ENCODE measurements around the gene RTP5.

Gene RTP5

GRCh38 chr2:241844066-241844728 is 25.3 kb upstream of the RTP5 start:
- peak; percentile 94 for DNase-seq

DNA sequence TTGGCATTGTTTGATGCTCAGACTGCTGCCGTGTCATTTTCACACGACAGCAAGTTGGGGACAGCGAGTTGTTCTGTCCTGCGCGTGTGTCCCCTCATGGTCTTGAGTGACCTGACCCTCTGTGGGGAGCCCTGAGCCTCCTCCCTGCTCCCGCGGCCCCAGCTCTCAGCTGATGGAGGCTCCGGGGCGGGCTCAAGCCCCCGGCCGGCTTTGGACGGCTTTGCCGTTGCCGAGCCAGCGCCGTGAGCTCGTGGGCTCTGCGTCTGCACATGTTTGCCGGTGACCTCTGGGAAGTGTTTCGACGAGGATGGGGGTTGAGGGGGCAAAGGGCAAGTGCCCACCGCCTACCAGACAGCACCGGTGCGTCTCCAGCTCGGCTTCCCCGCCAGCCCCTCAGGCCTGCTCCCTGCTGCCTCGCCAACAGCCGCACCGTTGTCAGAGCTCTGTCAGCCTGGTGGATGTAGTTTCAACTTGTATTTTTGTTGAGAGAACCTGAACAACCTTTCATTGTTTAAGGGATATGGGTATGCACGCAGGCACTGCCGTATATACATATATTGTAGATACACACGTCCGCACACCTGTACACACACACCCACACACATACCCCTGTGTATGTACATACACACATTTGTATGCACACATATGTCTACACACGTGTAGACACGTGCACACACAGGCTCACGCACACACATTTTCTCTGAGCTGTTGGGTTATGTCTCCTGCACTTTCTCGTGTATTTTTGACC is 24.5 kb upstream of the RTP5 start:
- DNase-seq = no peak

DNA sequence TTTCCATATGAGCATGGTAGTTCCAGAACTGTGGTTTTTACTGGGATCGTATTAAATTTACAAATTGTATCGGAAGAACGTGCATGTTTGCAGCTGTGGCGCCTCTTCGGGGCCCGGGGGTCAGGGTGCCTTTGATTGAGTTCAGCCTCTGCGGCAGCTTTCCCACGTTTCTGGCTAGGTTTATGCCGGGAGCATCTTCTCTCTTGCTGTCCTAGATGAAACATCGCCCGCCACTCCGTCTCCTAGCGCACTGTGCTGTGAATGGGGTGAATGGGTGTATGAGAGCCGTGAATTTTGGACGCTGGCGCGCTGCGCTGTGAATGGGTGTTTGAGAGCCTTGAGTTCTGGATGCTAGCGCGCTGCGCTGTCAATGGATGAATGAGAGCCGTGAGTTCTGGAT is 23.1 kb upstream of the RTP5 start:
- no peak for DNase-seq

DNA sequence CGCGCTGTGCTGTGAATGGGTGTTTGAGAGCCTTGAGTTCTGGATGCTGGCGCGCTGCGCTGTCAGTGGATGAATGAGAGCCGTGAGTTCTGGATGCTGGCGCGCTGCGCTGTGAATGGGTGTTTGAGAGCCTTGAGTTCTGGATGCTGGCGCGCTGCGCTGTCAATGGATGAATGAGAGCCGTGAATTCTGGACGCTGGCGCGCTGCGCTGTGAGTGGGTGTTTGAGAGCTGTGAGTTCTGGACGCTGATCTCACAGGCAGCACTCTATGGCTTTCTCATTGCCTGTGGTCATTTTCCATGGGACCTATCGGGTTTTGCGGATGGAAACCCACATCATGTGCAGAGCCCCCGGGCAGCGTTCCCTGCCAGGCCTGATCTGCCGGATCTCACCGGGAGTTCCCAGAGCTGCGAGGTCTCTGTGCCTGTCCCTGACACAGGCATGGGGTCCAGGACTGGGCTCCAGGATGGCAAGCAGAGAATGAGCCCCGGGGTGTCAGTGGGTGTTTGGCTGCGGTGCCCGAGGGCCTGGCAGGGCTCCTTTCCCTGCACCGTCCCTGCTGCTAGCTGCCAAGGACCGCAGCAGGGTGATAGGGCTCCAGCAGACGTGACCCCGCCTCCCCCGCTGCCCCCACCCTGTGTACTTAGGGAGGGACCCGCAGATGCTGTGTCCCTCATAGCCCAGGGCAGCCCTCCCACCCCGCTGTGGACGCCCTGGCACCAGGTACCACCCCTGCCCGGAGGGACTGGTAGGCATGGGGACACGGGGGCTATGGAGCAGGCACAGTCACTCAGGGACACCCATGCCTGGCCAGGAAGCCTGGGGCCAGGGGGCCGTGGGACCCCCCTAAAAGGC is 20.5 kb upstream of the RTP5 start:
- no peak for DNase-seq

- DNase-seq = no peak
Observed at GRCh38 chr2:241849616-241850543, 19.6 kb upstream of the RTP5 start.

DNA sequence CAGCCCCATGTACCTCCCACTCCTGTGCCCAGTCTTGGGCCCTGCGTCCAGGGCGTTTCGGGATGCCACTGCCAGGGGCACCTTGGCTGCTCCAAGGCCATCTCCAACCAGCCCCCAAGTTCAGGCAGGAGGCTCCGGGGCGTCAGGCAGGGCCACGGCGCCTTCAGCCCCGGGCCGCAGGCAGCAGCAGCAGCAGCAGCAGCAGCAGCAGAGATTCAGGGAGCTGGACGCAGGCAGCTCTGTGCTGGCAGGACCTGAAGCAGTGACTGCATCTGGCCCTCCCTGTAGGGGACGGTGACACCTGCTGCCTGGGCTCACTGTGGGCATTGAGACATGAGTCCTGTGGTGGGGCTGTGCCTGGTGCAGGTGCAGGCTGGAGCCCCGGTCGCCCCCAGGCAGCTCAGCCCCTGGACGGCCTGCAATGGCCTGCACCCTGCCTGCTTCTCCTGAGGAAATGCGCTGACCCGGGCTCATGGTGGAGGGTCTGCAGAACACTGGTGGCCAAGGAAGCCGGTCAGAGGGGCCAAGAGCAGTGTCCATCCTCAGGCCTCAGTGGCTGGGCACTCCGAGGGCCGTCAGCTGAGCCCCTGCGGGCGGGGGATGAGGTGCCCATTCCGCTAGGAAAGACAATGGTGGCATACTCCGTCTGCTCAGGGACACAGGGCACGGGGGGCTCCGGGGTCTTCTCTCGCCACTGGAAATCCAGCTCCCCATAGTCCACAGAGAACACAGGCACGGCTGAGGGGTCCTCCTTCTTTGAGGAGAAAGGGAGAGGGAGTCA is 18.8 kb upstream of the RTP5 start:
- no peak for DNase-seq

GRCh38 chr2:241851325-241852115 is 18.0 kb upstream of the RTP5 start:
- DNase-seq = no peak

DNA sequence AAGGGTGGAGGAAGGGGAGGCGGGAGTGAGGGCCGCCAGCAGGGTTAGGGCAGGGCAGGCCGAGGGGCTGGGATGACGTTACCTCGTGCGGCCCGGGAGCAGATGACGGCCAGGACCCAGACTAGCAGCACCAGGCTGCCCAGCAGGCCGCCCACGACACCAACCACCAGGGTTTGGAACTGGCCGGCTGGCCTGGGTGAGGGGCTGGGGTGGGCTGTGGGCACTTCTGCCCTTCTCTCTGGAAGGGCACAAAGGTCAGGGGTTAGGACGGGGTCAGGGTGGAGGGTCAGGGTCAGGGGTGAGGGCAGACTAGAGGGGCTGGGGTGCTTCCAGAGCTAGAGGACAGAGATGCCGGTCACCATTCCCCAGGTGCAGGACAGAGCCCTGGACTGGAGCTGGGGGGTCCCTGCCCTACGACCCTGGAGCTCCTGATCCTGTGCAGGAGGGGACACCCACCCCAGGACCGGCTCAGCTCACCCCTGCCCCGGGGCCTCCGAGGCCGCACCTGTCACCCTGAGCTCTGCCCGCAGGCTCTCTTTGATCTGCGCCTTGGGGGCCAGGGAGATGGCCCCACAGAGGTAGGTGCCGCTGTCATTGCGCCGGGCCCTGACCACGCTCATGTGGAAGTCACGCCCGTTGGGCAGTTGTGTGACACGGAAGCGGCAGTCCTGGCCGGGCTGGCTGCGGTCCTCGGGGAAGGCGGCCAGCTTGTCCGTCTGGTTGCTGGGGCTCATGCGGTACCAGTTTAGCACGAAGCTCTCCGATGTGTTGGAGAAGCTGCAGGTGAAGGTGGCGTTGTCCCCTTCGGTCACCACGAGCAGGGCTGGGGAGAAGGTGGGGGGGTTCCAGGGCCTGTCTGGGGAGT is 17.2 kb upstream of the RTP5 start:
- DNase-seq = no peak

- DNase-seq = no peak
Observed at GRCh38 chr2:241852981-241853631, 16.4 kb upstream of the RTP5 start.

DNA sequence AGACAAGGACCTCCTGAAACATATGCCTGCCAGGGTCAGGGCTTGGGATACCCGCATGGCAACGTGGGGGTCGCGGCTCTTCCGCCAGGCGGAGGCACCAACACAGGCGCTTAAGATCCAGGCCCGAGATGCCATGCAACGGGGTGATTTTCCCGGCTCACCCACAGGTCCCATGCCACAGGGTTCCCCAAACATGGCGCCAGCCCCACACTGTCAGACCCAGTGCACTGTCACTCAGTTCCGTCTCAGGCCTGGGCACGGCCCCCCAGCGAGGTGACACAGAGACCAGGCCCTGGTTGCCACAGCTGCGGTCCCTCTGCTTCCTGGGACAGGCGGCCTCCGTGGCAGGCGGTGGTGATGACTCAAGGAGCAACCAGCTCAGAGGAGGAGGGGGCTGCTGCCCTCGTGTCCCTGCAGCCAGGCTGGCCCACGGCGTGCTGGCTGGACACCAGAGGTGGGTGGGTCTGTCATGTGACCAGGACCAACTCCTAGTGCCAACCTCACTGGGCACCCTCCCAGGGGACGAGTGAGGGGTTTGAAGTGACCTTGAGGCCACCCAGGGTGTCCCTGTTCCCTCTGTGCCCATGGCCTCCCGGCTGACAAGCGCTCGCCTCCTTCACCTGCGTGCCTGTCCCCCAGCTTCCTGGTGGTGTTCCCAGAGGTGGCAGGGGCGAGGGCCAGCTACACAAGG is 15.7 kb upstream of the RTP5 start:
- no peak for DNase-seq

DNA sequence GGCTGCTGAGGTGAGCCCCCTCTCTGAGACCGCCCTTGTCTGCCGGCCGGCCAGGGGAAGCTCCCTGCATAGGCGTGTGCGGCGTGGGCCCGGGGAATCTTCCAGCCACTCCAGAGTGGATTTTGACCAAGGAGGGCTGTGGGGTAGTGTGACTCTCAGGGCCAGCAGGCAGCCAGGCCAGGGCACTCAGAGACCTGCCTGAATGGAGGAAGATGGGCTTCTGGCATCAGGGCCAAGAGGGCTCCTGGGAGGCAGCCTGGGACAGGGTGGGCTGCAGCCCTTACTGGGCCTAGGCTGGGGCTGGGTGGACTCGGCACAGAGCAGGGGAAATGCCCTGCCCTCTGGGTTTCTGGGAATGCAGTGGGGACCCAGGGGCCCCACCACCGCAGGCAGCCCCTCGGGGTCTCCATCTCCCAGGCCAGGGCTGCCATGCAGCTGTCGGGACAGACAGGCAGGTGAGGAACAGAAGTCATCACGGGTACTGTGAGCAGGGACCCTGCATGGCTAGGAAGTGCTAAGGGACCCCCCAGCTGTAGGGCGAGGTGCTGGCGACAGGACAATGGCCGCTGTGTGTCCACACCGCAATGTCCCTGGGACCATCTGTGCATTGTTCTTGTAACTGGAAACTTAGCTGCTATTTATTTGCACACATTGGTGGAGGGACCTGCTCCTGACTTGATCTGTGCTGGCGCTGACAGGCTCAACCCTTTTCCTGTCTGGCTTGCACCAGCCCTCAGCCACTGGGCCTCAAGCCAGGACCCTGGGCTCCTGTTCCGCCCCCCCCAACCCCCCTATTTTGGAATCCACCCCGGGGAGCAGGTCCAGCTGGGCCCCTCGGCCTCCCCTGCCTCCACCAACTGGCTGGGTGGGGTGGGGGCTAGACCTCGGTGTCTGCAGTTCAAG is 14.9 kb upstream of the RTP5 start:
- no peak for DNase-seq

DNA sequence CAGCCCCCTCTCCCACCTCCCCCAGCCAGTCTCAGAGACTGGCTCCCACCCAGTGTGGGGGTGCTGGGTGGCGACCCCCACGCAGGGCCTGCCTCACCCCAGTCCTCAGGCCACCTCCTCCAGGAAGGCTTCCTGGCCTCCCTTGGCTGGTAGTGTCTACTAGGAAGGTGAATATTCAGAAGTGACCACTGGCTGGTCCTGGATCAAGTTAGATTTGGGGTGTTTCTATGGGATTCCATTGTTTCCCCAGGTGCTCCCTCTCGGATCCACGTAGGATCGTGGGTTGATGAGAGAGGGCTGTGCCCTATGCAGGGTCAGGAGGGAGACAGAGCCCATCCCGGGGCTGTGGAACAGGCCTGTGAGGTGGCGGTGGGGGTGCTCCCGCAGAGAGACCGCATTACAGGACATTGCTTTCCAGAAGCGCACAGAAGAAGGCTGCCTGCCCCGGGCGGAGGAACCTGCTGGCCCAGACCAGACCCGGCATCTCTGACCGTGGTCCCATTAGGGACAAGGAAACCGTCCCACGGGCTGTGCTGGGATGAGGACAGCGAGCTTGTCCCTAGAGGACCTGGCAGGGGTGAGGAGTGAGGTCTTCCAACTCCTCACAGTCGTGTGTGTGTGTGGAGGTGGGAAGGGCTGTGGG is 14.2 kb upstream of the RTP5 start:
- no peak for DNase-seq

GRCh38 chr2:241855888-241856422 is 13.6 kb upstream of the RTP5 start:
- DNase-seq = no peak

DNA sequence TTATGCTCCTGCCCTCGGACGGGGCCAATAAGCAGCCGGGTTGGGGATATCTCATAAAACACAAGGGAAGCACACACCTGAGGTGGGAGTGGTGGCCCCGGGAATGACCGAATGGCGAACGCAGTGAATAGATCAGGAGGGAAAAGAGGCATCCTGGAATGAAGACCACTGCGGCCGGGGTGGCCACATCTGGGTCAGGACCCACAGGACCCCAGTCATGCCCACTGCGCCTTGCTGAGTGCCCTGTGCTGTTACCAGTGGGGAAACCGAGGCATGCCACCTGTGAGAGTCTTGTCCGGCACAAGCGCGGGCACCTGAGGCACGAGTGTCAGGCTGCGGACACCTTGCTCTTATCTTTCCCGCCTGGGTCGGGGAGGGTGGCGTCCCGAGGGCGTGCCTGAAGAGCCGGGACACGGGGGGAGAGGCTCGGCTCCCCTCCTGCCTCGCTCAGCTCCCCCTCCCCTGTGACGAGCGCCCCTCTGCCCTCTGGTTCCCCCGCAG is 12.4 kb upstream of the RTP5 start:
- DNase-seq = no peak

DNA sequence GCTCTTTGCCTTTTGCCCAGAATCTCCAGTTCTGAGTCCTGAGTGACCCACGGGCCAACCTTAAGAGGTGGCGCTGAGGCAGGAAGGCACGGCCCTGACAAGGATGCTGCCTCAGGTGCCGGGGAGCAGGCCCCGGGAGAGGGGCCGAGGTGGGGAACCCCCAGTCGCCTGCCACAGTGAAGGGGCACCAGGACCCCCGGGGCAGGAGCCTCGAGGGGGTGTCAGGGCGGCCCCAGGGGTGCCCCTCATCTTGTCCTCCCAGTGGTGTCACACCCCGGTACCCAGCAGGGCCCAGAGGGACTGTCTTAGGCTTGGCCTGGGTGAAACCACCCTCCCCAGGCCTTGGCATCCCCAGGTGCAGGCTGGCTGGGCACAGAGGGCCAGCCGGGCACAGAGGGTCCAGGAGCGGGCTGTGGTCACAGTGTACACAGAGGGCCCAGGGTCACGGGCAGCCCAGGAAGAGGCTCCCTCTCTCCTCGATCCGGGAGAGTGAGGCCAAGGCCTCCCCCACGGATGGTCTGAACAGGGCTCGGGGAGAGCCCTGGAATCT is 11.9 kb upstream of the RTP5 start:
- DNase-seq = no peak
